Natural killer cell (primary cell): ENCODE results near the gene CEP20. TPM values are rescaled to one million over a fixed set of nuclear protein-coding genes. Genes with fewer than 3 reads are reported as not detected.

Source experiments
- ATAC-seq, 3 donors: fragments of 150-1000 bp in 2 of 3; fragments of 200-7000 bp in 1 of 3; cut with Tn5 transposase; 1 replicate in 1 of 3; 2 replicates in 2 of 3; pipeline ENCODE4 v1.10.0; 2021; ENCODE audit warnings: mild to moderate bottlenecking in 2 of 3, moderate library complexity in 2 of 3
- DNase-seq, 2 donors: peaks; one replicate each; pipeline versions ENCODE4 v3.0.0 to v3.0.0-alpha.2; 2013 to 2021; ENCODE audit warnings: mixed read lengths in 1 of 2
- H3K27ac ChIP-seq: one replicate; pipeline ENCODE4 v1.5.1; 2013; ENCODE audit warnings: mild to moderate bottlenecking, low read length
- H3K27me3 ChIP-seq: one replicate; pipeline ENCODE4 v1.6.1; 2013; ENCODE audit warnings: low read length; ENCODE audit not compliant: control insufficient read depth, insufficient read depth
- H3K36me3 ChIP-seq: one replicate; pipeline ENCODE4 v1.6.1; 2013; ENCODE audit warnings: low read length; ENCODE audit not compliant: control insufficient read depth, insufficient read depth
- H3K4me1 ChIP-seq: one replicate; pipeline ENCODE4 v1.6.1; 2013; ENCODE audit warnings: low read length; ENCODE audit not compliant: control insufficient read depth, insufficient read depth
- H3K4me3 ChIP-seq: one replicate; pipeline ENCODE4 v1.5.1; 2013; ENCODE audit warnings: low read length
- H3K9me3 ChIP-seq: one replicate; pipeline ENCODE4 v1.6.1; 2013; ENCODE audit warnings: low read length; ENCODE audit not compliant: control insufficient read depth, insufficient read depth
- H3K27ac Mint-ChIP-seq, 2 donors: one replicate each; pipeline ENCODE4 v1.8.0; 2022; ENCODE audit warnings: mild to moderate bottlenecking in 2 of 2, mixed read lengths in 2 of 2, moderate library complexity in 1 of 2
- H3K27me3 Mint-ChIP-seq, 2 donors: one replicate each; pipeline ENCODE4 v1.8.0; 2022; ENCODE audit warnings: low read depth in 2 of 2, mixed read lengths in 2 of 2
- H3K36me3 Mint-ChIP-seq: one replicate; pipeline ENCODE4 v1.8.0; 2022; ENCODE audit warnings: mixed read lengths
- H3K4me1 Mint-ChIP-seq, 2 donors: one replicate each; pipeline ENCODE4 v1.8.0; 2022; ENCODE audit warnings: mixed read lengths in 2 of 2
- H3K4me3 Mint-ChIP-seq: one replicate; pipeline ENCODE4 v1.8.0; 2022; ENCODE audit warnings: mild to moderate bottlenecking, moderate library complexity, mixed read lengths
- H3K9me3 Mint-ChIP-seq, 2 donors: one replicate each; pipeline ENCODE4 v1.8.0; 2022; ENCODE audit warnings: mixed read lengths in 2 of 2
- WGBS: methylation state at CpG from one replicate; pipeline ENCODE4 v1.1.7; 2013; ENCODE audit warnings: missing lambda C conversion rate; ENCODE audit not compliant: insufficient coverage; 5-methylcytosine and 5-hydroxymethylcytosine counted together
- intact Hi-C: fragments of 100-400 bp; cut with micrococcal nuclease; formaldehyde crosslinking; loops from one replicate; pipeline ENCODE4 v1.14.2; 2022
- total RNA-seq, 4 donors: library from RNA; stranded (reverse); fragments of 120-200 nt in 1 of 4; gene quantifications; one replicate each; pipeline versions ENCODE4 v1.2.3 to v1.2.4, GENCODE V29; 2013 to 2022
- TF ChIP-seq, protein P1 (sequence below): fragments of 200-600 bp; IDR thresholded peaks from one replicate; pipeline ENCODE4 v1.8.0; 2022; ENCODE audit warnings: antibody characterized with exemption

CEP20 gene
- total RNA-seq, 3 donors from 2014 or later (not counting 1 experiment from before 2014, with no cell fraction given): 21.4 to 23.2 (median 23.1) TPM

- H3K4me1 ChIP-seq: no peaks in the 10 kb centered on the region
- H3K27me3 Mint-ChIP-seq: peaks cover 0 to 2% of the 10 kb centered on the region in 2 donors
- H3K36me3 Mint-ChIP-seq: no peaks in the 10 kb centered on the region
- no peak overlapping the region for H3K4me3 Mint-ChIP-seq
- H3K4me3 ChIP-seq: no peak overlapping the region
- H3K27ac Mint-ChIP-seq: no peak overlapping the region
- no peaks in the 10 kb centered on the region for H3K9me3 ChIP-seq
- WGBS: 95% methylated on average over 5 of the region's 6 CpGs
- DNase-seq (no peak), ATAC-seq (no peak)
- no peaks in the 10 kb centered on the region for H3K27me3 ChIP-seq
- no peaks in the 10 kb centered on the region for H3K4me1 Mint-ChIP-seq
- H3K9me3 Mint-ChIP-seq: no peaks in the 10 kb centered on the region
- no peak overlapping the region for H3K27ac ChIP-seq
- TF ChIP-seq, protein P1, sequence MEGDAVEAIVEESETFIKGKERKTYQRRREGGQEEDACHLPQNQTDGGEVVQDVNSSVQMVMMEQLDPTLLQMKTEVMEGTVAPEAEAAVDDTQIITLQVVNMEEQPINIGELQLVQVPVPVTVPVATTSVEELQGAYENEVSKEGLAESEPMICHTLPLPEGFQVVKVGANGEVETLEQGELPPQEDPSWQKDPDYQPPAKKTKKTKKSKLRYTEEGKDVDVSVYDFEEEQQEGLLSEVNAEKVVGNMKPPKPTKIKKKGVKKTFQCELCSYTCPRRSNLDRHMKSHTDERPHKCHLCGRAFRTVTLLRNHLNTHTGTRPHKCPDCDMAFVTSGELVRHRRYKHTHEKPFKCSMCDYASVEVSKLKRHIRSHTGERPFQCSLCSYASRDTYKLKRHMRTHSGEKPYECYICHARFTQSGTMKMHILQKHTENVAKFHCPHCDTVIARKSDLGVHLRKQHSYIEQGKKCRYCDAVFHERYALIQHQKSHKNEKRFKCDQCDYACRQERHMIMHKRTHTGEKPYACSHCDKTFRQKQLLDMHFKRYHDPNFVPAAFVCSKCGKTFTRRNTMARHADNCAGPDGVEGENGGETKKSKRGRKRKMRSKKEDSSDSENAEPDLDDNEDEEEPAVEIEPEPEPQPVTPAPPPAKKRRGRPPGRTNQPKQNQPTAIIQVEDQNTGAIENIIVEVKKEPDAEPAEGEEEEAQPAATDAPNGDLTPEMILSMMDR: no peak
- intact Hi-C loops: no loop called here
- no peaks in the 10 kb centered on the region for H3K36me3 ChIP-seq
These were observed 56.2 kb downstream of the CEP20 start for GRCh38 chr16:15832241-15832640.

- no peaks in the 10 kb centered on the region for H3K36me3 ChIP-seq
- Mint-ChIP-seq H3K4me3 (no peak overlapping the region), H3K27me3 (peaks cover 0 to 2% of the 10 kb centered on the region in 2 donors), H3K9me3 (no peaks in the 10 kb centered on the region), H3K36me3 (no peaks in the 10 kb centered on the region), H3K4me1 (no peaks in the 10 kb centered on the region), H3K27ac (no peak overlapping the region)
- H3K4me1 ChIP-seq: no peaks in the 10 kb centered on the region
- ATAC-seq: no peak
- TF ChIP-seq, protein P1: no peak
- 38% methylated on average over 1 of the region's 6 CpGs for WGBS
- intact Hi-C loops: no loop called here
- no peak overlapping the region for H3K4me3 ChIP-seq
- H3K27ac ChIP-seq: no peak overlapping the region
- DNase-seq: no peak
- H3K9me3 ChIP-seq: no peaks in the 10 kb centered on the region
- no peaks in the 10 kb centered on the region for H3K27me3 ChIP-seq
These were observed 57.5 kb downstream of the CEP20 start for GRCh38 chr16:15830832-15831451.

DNA sequence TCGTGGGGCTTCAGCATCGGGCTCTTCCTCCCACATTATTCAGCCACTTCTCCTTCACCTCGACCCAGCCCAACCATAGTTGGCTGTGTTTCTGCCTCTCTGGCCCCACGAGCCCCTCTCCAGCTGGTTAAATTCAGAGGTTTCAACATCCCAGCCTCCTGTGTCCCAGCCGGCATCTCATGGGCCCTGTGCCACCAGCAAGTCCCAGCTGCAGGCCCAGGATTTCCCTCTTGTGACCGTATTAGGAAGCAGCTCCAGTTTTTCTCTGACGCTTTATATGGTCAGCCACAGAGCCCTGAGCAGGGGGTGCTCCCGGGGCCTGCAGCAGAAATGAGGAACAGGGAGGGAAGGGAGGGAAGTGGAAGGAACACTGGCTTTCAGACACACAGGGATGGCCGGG is 58.9 kb downstream of the CEP20 start:
- H3K36me3 ChIP-seq: no peaks in the 10 kb centered on the region
- Mint-ChIP-seq H3K4me3 (no peak overlapping the region), H3K27me3 (peaks cover 0 to 2% of the 10 kb centered on the region in 2 donors), H3K4me1 (no peaks in the 10 kb centered on the region), H3K9me3 (no peaks in the 10 kb centered on the region), H3K36me3 (no peaks in the 10 kb centered on the region), H3K27ac (no peak overlapping the region)
- no peaks in the 10 kb centered on the region for H3K4me1 ChIP-seq
- no peaks in the 10 kb centered on the region for H3K9me3 ChIP-seq
- WGBS: 67% methylated on average over 9 of the region's 9 CpGs
- no peaks in the 10 kb centered on the region for H3K27me3 ChIP-seq
- DNase-seq (no peak), ATAC-seq (no peak)
- H3K4me3 ChIP-seq: no peak overlapping the region
- intact Hi-C loops: no loop called here
- H3K27ac ChIP-seq: no peak overlapping the region
- TF ChIP-seq, protein P1: no peak

DNA sequence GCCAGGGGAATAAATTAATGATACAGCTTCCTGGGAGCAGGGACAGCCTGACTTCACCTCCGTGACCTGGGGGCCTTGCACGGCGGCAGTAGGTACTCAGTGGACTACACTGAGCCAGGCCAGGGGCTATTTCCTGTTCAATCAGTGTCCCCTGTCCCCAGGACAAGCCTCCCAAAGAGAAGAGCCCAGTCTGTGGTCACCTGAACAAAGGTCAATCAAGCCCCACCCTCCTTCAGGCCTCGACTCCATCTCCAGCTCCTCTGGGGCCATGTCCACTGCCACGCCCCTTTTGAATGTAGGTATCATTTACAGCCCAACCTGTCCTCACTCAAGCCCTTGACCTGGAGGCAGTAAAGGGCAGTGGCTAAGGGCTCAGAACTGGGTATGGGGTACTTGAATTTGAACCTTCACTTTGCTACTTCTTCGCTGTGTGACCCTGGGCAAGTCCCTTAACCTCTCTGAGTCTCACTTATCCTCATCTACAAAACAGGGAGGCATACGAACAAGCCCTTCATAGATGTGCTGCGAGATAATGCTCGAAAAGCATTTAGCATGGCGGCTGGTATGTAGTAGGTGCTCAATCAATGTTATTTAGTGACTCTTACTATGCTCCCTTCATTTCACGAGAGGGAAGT is 60.6 kb downstream of the CEP20 start:
- Histone ChIP-seq H3K27me3 (no peaks in the 10 kb centered on the region), H3K4me1 (no peaks in the 10 kb centered on the region), H3K9me3 (no peaks in the 10 kb centered on the region), H3K4me3 (no peak overlapping the region), H3K27ac (no peak overlapping the region), H3K36me3 (no peaks in the 10 kb centered on the region)
- Mint-ChIP-seq H3K27ac (no peak overlapping the region), H3K27me3 (no peaks in the 10 kb centered on the region), H3K9me3 (no peaks in the 10 kb centered on the region), H3K36me3 (no peaks in the 10 kb centered on the region), H3K4me1 (no peaks in the 10 kb centered on the region), H3K4me3 (no peak overlapping the region)
- intact Hi-C loops: no loop called here
- ATAC-seq (no peak), DNase-seq (no peak)
- 93% methylated on average over 11 of the region's 11 CpGs for WGBS
- TF ChIP-seq, protein P1: no peak
